GM06990 (cell line): ENCODE measurements around the gene MOCOS.

Source experiments
- DNase-seq: peaks from one replicate; pipeline ENCODE4 v3.0.0-alpha.2; 2011; ENCODE audit not compliant: insufficient read length; ENCODE audit errors: extremely low read depth
- H3K27me3 ChIP-seq: replicated peaks from 2 replicates; pipeline ENCODE4 v1.6.0; 2011; ENCODE audit warnings: low read length; ENCODE audit not compliant: control insufficient read depth, insufficient read depth
- H3K36me3 ChIP-seq: 2 replicates; pipeline ENCODE4 v1.5.1; 2011; ENCODE audit warnings: low read length; ENCODE audit not compliant: control insufficient read depth, insufficient read depth
- H3K4me3 ChIP-seq: replicated peaks from 2 replicates; pipeline ENCODE4 v1.5.1; 2011; ENCODE audit warnings: low read depth, mild to moderate bottlenecking, control low read depth, low read length
- TF ChIP-seq, protein P1 (sequence below): IDR thresholded peaks from 2 replicates; pipeline ENCODE4 v1.5.1; 2011; ENCODE audit warnings: low read length, control low read depth, mild to moderate bottlenecking, inconsistent platforms; ENCODE audit not compliant: insufficient read depth, poor library complexity, severe bottlenecking

Gene MOCOS

DNA sequence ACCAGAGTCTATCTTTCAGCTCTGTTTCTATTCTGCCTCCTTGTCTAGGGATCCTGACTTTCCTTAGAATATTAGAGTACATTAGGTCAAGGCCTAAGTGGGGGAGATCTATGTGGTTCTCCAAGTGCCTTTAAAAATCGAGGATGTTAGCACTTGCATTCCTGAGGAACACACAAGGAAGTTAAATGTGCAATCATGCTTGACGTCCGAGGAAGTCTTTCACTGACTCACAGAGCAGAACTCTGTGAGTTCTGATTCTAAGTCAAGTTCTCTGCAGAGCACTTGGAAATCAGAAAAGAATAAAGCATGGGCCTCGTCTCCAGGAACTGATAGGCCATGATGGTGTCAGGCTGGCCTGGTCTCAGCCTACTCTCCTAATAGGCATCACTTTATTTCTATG, 127.5 kb downstream of the MOCOS start:
- Histone ChIP-seq H3K36me3 (no peaks in the 10 kb centered on the region), H3K27me3 (no peaks in the 10 kb centered on the region), H3K4me3 (no peak overlapping the region)
- DNase-seq: no peak
- TF ChIP-seq, protein P1, sequence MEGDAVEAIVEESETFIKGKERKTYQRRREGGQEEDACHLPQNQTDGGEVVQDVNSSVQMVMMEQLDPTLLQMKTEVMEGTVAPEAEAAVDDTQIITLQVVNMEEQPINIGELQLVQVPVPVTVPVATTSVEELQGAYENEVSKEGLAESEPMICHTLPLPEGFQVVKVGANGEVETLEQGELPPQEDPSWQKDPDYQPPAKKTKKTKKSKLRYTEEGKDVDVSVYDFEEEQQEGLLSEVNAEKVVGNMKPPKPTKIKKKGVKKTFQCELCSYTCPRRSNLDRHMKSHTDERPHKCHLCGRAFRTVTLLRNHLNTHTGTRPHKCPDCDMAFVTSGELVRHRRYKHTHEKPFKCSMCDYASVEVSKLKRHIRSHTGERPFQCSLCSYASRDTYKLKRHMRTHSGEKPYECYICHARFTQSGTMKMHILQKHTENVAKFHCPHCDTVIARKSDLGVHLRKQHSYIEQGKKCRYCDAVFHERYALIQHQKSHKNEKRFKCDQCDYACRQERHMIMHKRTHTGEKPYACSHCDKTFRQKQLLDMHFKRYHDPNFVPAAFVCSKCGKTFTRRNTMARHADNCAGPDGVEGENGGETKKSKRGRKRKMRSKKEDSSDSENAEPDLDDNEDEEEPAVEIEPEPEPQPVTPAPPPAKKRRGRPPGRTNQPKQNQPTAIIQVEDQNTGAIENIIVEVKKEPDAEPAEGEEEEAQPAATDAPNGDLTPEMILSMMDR: no peak

DNA sequence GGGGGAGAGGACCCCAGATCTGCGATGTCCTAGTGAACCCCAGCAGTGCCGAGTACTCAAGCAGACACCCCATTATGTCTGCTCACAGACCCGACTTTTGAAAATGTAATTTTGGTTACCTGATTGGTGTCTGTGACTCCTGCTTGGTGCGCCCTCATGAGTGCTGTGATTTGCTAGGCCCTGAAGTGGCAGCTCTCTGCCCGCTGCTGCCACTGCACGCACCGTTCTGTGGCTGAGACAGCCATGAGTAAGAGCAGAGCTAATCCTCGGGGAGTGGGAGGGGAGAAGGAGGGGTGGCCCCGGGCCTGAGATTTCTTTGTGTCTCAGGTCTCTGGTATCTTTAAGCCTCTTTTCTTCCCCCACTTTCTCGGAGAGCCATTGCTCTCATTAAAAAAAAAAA, 128.4 kb downstream of the MOCOS start:
- no peak overlapping the region for H3K4me3 ChIP-seq
- H3K36me3 ChIP-seq: no peaks in the 10 kb centered on the region
- no peak for DNase-seq
- H3K27me3 ChIP-seq: no peaks in the 10 kb centered on the region
- TF ChIP-seq, protein P1: no peak

DNA sequence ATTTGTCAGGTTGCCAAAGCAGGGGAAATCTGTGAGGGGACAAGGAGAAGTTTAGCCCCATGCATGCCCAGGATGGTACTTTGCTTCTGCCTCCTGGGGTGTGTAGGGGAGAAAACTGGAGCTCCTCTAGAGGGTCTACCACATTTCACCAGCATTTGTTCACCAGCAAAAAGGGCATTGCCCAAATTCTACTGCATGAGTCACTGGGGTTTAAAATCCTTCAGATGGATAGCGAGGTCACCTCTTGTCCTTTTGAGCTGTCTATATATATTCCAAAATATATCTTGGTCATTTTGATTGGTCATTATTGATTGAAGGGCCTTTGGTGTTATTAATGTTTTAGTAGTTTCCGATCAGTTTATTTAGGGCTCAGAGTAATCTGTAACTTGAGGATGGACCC, 128.9 kb downstream of the MOCOS start:
- Histone ChIP-seq H3K36me3 (no peaks in the 10 kb centered on the region), H3K27me3 (no peaks in the 10 kb centered on the region), H3K4me3 (no peak overlapping the region)
- TF ChIP-seq, protein P1: no peak
- DNase-seq: no peak
